SK-N-MC (cell line): ENCODE results near the gene PPP2R5D.
"Not testable (repeated sequence)": the region's sequence is repeated elsewhere in the genome, so short reads cannot be mapped to it uniquely, and the experiment has no call there.

ENCODE experiments used
- DNase-seq: peaks from one replicate; pipeline ENCODE4 v3.0.0-alpha.2; 2011; ENCODE audit warnings: low read depth, low spot score
- H3K27ac ChIP-seq: fragments of 200-600 bp; sonication (generic); 2 replicates; pipeline ENCODE4 v1.5.1; 2016; ENCODE audit warnings: mixed run types
- H3K36me3 ChIP-seq: fragments of 200-600 bp; sonication (generic); 2 replicates; pipeline ENCODE4 v1.6.1; 2017; ENCODE audit warnings: antibody characterized with exemption, low read length, mixed read lengths; ENCODE audit not compliant: insufficient read depth
- H3K4me3 ChIP-seq: fragments of 200-600 bp; sonication (generic); 2 replicates; pipeline ENCODE4 v1.5.1; 2016
- H3K9ac ChIP-seq: fragments of 200-600 bp; sonication (generic); 2 replicates; pipeline ENCODE4 v1.8.0; 2017; ENCODE audit warnings: mixed run types, mixed read lengths; ENCODE audit not compliant: insufficient read length
- H3K9me3 ChIP-seq: fragments of 200-600 bp; sonication (generic); 2 replicates; pipeline ENCODE4 v1.6.1; 2017; ENCODE audit warnings: low read depth, mild to moderate bottlenecking, antibody characterized with exemption, low read length, moderate library complexity, mixed read lengths
- EZH2 ChIP-seq: fragments of 200-600 bp; sonication (generic); IDR thresholded peaks from one replicate; pipeline ENCODE4 v1.6.1; 2017; ENCODE audit warnings: antibody characterized with exemption
- FOXP2 ChIP-seq: optimal IDR thresholded peaks from 2 replicates; pipeline ENCODE3; 2011; ENCODE audit warnings: mild to moderate bottlenecking, moderate library complexity; ENCODE audit not compliant: insufficient read depth; ENCODE audit errors: extremely low read length, control extremely low read depth
- POLR2AphosphoS5 ChIP-seq: IDR thresholded peaks from 2 replicates; pipeline ENCODE4 v1.6.1; 2012; ENCODE audit warnings: mild to moderate bottlenecking, low read depth, low read length, borderline replicate concordance

PPP2R5D gene

DNA sequence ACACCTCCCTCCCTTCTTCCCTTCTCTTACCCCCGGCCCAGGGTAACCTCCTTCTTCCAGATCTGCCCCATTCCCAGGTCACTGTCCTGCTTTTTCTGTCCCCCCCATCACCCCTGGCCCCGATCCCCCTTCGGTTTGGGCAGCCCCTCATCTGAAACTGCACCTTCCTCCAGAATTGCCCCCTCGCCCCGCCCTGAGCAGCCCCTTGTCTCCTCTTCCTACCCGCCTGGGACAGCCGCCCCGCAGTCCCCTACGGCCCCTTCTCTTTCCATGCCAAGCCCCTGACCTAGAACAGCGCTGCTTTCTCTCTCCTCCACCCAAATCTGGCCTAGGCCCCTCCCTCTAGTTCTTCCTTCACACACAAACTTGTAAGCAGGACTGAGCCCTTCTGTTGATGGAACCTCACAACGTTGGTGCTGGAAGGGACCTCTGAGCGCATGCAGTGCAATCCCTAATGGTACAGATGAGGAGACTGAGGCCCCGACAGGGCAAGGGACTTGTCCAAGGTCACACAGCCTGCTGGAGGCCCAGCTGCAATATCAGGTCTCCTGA, 630 bp downstream of the PPP2R5D start:
- peak overlapping the region; percentile 96 for H3K9ac ChIP-seq
- peak overlapping the region; percentile 95 for H3K4me3 ChIP-seq
- H3K9me3 ChIP-seq = no peaks in the 10 kb centered on the region
- TF ChIP-seq EZH2 (no peak), FOXP2 (no peak), POLR2AphosphoS5 (no peak)
- peaks cover 9% of the 10 kb centered on the region; the same call in 1 of the 2 replicates for H3K36me3 ChIP-seq
- DNase-seq = no peak
- H3K27ac ChIP-seq = no peak overlapping the region

DNA sequence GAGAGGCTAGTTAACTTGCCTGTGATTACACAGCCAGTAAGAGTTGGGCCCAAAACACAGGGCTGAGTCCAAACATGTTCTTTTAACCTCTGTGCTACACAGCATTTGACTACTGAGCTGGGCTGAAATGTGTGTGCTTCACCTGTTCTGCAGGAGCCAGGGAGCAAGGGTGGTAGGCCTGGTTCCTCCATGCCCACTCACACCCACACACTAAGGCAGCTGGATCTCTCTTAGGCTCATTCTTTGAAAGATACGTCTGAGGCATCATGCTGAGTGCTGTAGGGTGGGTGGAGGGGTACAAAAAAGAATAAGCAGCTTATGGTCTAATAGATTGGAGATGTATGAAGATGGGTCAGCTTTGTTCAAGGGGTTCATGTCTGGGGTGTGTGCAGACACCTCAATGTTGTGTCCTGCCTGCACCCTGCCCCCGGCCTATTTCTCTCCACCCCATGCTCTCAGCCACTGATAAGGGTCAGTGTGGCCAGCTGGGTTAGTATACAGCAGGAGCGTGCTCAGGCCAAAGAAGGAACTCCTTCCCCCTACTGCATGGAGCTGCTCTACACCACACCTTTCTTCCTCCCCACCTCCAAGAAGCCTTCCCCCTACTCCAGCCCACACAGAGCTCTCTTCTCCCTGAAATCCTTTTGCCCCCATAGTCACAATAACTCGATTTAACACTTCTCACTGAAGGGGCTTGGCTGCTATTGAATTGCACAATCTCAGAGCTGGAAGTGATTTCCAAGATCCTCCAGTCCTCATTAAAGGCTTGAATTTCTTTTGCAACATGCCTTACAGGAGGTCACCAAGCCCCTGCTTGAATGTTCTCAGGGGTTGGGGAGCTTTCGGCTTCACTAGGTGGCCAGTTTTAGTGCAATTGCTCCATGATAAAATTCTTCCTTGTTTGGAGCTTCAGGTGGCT, 3.4 kb downstream of the PPP2R5D start:
- H3K9me3 ChIP-seq = no peaks in the 10 kb centered on the region
- no peak overlapping the region for H3K27ac ChIP-seq
- peaks cover 22% of the 10 kb centered on the region for H3K36me3 ChIP-seq
- no peak overlapping the region for H3K9ac ChIP-seq
- TF ChIP-seq EZH2 (no peak), POLR2AphosphoS5 (no peak), FOXP2 (no peak)
- DNase-seq = no peak
- no peak overlapping the region for H3K4me3 ChIP-seq

DNA sequence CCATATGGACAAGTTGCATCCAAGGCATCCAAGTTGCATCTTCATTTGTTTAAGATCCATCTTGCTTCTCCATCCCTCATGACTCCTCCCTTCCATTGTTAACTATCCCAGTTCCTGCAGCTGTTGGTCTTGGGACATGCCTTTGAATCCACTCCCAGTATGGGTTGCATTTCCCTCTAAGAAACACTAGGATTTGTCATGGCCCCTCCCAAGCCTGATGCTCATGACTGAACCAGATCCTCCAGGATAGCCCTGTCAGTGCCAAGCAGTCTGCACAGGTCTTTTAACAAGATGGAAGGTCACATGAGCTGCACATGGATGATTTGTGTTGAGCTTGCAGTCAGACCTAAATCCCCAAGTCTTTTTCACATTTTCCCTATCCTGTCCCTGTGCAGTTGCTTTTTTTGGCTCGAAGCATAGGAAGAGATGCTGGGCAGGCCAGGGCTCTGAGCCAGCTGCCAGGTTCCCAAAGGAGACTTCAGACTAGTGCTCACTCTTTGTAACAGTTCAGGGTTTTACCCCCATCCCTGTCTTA, 4.2 kb downstream of the PPP2R5D start:
- DNase-seq = no peak
- no peak overlapping the region for H3K4me3 ChIP-seq
- no peaks in the 10 kb centered on the region for H3K9me3 ChIP-seq
- peaks cover 22% of the 10 kb centered on the region for H3K36me3 ChIP-seq
- H3K27ac ChIP-seq = no peak overlapping the region
- no peak for TF ChIP-seq FOXP2
- TF ChIP-seq EZH2 = no peak
- TF ChIP-seq POLR2AphosphoS5 = no peak
- no peak overlapping the region for H3K9ac ChIP-seq

DNA sequence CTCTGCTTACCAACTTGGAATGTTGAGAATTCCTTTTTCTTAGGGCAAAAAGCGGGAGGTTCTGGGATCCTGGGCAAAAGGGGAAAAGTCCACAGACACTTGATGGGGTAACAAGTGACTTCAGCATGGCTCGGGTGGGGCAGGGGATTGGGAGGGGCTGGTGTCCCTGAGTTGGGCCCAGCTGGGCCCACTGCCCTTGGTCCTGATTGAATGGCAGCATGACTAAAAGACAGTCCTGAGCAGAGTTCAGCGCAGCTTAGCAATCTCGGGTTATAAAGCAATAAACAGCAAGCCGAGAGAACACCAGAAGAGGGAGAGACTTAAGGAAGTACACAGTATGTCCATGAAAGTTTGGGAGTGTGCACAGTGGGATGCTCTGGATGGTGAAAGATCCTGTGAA, 5.6 kb downstream of the PPP2R5D start:
- no peak for DNase-seq

DNA sequence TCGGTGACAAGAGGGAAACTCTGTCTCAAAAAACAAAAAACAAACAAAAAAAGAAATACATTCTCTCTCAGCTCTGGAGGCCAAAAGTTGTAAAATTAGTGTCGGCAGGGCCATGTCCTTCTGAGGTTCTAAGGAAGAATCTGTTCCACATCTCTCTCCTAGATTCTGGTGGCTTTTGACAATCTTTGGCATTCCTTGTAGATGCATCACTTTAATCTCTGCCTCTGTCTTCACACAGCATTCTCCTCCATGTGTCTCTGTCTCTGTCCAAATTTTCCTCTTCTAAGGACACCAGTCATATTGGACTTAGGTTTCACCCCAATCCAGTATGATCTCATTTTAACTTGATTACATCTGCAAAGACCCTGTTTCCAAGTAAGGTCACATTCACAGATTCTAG, 9.1 kb downstream of the PPP2R5D start:
- peaks cover 22% of the 10 kb centered on the region for H3K36me3 ChIP-seq
- DNase-seq = no peak
- H3K9me3 ChIP-seq = no peaks in the 10 kb centered on the region
- H3K27ac ChIP-seq = no peak overlapping the region
- H3K9ac ChIP-seq = no peak overlapping the region
- TF ChIP-seq POLR2AphosphoS5 (no peak), EZH2 (no peak), FOXP2 (no peak)
- no peak overlapping the region for H3K4me3 ChIP-seq

More for the DNA sequence above, 5.6 kb downstream of the PPP2R5D start:
- H3K27ac ChIP-seq = no peak overlapping the region
- TF ChIP-seq POLR2AphosphoS5 = no peak
- no peak overlapping the region for H3K9ac ChIP-seq
- H3K4me3 ChIP-seq = no peak overlapping the region
- H3K36me3 ChIP-seq = peaks cover 22% of the 10 kb centered on the region
- no peaks in the 10 kb centered on the region for H3K9me3 ChIP-seq

DNA sequence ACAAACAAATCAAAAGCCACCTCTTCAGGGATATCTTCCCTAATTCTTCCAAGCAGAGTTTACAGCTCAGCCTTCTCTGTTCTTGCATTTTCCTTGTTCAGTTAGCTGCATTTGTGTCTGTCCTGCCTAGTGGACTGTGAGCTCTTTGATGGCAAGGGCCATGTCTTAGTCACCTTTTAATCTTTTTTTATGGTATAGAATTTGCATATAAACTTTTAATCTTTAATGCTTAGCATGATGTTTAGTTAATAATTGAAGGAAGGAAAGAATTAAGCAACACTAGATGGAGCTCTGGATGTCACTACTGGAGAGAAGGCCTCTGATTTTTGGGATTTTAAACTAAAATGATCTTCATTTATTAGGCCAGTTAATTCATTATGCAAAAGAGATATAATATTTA, 12.1 kb downstream of the PPP2R5D start:
- DNase-seq = no peak
- Histone ChIP-seq H3K9ac (no peak overlapping the region), H3K9me3 (no peaks in the 10 kb centered on the region), H3K36me3 (peaks cover 2% of the 10 kb centered on the region), H3K4me3 (no peak overlapping the region), H3K27ac (peak overlapping the region; percentile 73)
- TF ChIP-seq EZH2 (no peak), FOXP2 (no peak), POLR2AphosphoS5 (no peak)

DNA sequence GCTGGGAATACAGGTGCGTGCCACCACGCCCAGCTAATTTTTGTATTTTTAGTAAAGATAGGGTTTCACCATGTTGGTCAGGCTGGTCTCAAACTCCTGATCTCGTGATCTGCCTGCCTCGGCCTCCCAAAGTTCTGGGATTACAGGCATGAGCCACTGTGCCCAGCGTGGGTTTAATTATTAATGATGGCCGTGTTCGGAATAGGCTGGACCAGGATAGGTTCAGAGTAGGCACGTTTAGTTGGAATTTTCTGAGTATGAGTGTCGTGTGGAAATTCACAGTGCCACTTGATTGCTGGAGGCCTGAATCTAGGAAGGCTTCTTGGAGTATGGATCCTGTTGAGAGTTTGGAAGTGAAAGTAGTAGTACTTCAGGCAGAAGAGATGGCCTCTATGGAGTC, 13.8 kb downstream of the PPP2R5D start:
- H3K36me3 ChIP-seq, H3K27ac ChIP-seq, H3K9ac ChIP-seq, DNase-seq, H3K9me3 ChIP-seq, H3K4me3 ChIP-seq: not testable (repeated sequence)

DNA sequence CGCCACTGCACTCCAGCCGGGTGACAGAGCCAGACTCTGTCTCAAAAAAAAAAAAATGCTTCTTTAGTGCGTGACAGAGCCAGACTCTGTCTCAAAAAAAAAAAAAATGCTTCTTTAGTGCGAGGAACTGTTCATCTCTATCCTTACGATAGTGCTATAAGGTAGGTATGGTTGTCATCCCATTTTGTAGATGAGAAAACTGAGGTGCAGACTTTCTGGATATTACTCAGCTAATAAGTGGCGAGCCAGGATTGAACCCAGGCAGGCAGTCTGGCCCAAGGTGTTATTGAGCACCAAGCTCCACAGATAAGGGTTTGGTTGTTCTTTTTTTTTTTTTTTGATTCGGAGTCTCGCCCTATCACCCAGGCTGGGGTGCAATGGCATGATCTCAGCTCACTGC, 17.5 kb downstream of the PPP2R5D start:
- no peak for DNase-seq
- peaks cover 10% of the 10 kb centered on the region; the same call in 1 of the 2 replicates for H3K36me3 ChIP-seq
- H3K4me3 ChIP-seq = no peak overlapping the region
- H3K27ac ChIP-seq = no peak overlapping the region
- H3K9me3 ChIP-seq = no peaks in the 10 kb centered on the region
- no peak overlapping the region for H3K9ac ChIP-seq
- TF ChIP-seq POLR2AphosphoS5 = no peak
- no peak for TF ChIP-seq FOXP2
- no peak for TF ChIP-seq EZH2
